Renal pelvis (tissue), 12 donors: ENCODE data around the gene PPP1R18. TPM values are rescaled to one million over a fixed set of nuclear protein-coding genes. Genes with fewer than 3 reads are reported as not detected.
"Not testable (repeated sequence)": the region's sequence is repeated elsewhere in the genome, so short reads cannot be mapped to it uniquely, and the experiment has no call there.

Experiments used
- DNase-seq: peaks from one replicate; pipeline ENCODE4 v3.0.0-alpha.2; 2013
- long read RNA-seq, 16 experiments: transcript quantifications; one replicate each; lab custom pipeline, GENCODE V29; 2026
- polyA plus RNA-seq, 3 donors: library from polyadenylated mRNA; unstranded; fragments of 120-200 nt; gene quantifications; one replicate each; pipeline ENCODE4 v1.2.1, GENCODE V29; 2013; ENCODE audit not compliant: insufficient read length in 3 of 3

The PPP1R18 gene, protein sequence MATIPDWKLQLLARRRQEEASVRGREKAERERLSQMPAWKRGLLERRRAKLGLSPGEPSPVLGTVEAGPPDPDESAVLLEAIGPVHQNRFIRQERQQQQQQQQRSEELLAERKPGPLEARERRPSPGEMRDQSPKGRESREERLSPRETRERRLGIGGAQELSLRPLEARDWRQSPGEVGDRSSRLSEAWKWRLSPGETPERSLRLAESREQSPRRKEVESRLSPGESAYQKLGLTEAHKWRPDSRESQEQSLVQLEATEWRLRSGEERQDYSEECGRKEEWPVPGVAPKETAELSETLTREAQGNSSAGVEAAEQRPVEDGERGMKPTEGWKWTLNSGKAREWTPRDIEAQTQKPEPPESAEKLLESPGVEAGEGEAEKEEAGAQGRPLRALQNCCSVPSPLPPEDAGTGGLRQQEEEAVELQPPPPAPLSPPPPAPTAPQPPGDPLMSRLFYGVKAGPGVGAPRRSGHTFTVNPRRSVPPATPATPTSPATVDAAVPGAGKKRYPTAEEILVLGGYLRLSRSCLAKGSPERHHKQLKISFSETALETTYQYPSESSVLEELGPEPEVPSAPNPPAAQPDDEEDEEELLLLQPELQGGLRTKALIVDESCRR
- polyA plus RNA-seq, result 10 to 100 TPM; 33.7 to 42.6 (median 37.4) TPM
- long read RNA-seq, donor 1, partial matches to known transcripts, result 0 of 6 reads
- long read RNA-seq, donor 1, other reads (novel, unspliced or antisense), result 0 of 6 reads
- long read RNA-seq, donor 2, transcript PPP1R18-206 (3 exons, 1,448 nt), result major isoform, 15 of 18 reads
- long read RNA-seq, donor 2, partial matches to known transcripts, result 0 of 18 reads
- long read RNA-seq, donor 2, other reads (novel, unspliced or antisense), result 0 of 18 reads
- long read RNA-seq, donor 3, transcript PPP1R18-206 (3 exons, 1,448 nt), result major isoform, 11 of 13 reads
- long read RNA-seq, donor 3, partial matches to known transcripts, result 0 of 13 reads
- long read RNA-seq, donor 3, other reads (novel, unspliced or antisense), result 0 of 13 reads
- long read RNA-seq, donor 4, transcript PPP1R18-206 (3 exons, 1,448 nt), result major isoform, 8 of 12 reads
- long read RNA-seq, donor 4, partial matches to known transcripts, result 0 of 12 reads
- long read RNA-seq, donor 4, other reads (novel, unspliced or antisense), result 0 of 12 reads
- long read RNA-seq, donor 5, partial matches to known transcripts, result 0 of 2 reads
- long read RNA-seq, donor 5, other reads (novel, unspliced or antisense), result 0 of 2 reads
- long read RNA-seq, donor 6, transcript PPP1R18-206 (3 exons, 1,448 nt), result major isoform, 16 of 17 reads
- long read RNA-seq, donor 6, partial matches to known transcripts, result 0 of 17 reads
- long read RNA-seq, donor 6, other reads (novel, unspliced or antisense), result 0 of 17 reads
- long read RNA-seq, donor 7, transcript PPP1R18-206 (3 exons, 1,448 nt), result major isoform, 7 of 8 reads
- long read RNA-seq, donor 7, partial matches to known transcripts, result 0 of 8 reads
- long read RNA-seq, donor 7, other reads (novel, unspliced or antisense), result 0 of 8 reads
- long read RNA-seq, donor 8, transcript PPP1R18-206 (3 exons, 1,448 nt), result major isoform, 14 of 14 reads
- long read RNA-seq, donor 8, partial matches to known transcripts, result 0 of 14 reads
- long read RNA-seq, donor 8, other reads (novel, unspliced or antisense), result 0 of 14 reads
- long read RNA-seq, donor 9, transcript PPP1R18-206 (3 exons, 1,448 nt), result major isoform, 13 of 13 reads
- long read RNA-seq, donor 9, partial matches to known transcripts, result 0 of 13 reads
- long read RNA-seq, donor 9, other reads (novel, unspliced or antisense), result 0 of 13 reads
- long read RNA-seq, donor 10, transcript PPP1R18-206 (3 exons, 1,448 nt), result major isoform, 6 of 14 reads
- long read RNA-seq, donor 10, partial matches to known transcripts, result 6 of 14 reads
- long read RNA-seq, donor 10, other reads (novel, unspliced or antisense), result 0 of 14 reads
- long read RNA-seq, donor 11, result 0 reads
- long read RNA-seq, donor 12, transcript PPP1R18-206 (3 exons, 1,448 nt), result major isoform, 12 of 14 reads
- long read RNA-seq, donor 12, partial matches to known transcripts, result 0 of 14 reads
- long read RNA-seq, donor 12, other reads (novel, unspliced or antisense), result 0 of 14 reads
- long read RNA-seq, donor 13, partial matches to known transcripts, result 0 of 5 reads
- long read RNA-seq, donor 13, other reads (novel, unspliced or antisense), result 0 of 5 reads
- long read RNA-seq, donor 14, transcript PPP1R18-206 (3 exons, 1,448 nt), result major isoform, 11 of 13 reads
- long read RNA-seq, donor 14, partial matches to known transcripts, result 0 of 13 reads
- long read RNA-seq, donor 14, other reads (novel, unspliced or antisense), result 0 of 13 reads
- long read RNA-seq, donor 15, transcript PPP1R18-206 (3 exons, 1,448 nt), result major isoform, 12 of 16 reads
- long read RNA-seq, donor 15, partial matches to known transcripts, result 0 of 16 reads
- long read RNA-seq, donor 15, other reads (novel, unspliced or antisense), result 0 of 16 reads
- long read RNA-seq, donor 16, transcript PPP1R18-206 (3 exons, 1,448 nt), result major isoform, 10 of 12 reads
- long read RNA-seq, donor 16, partial matches to known transcripts, result 0 of 12 reads
- long read RNA-seq, donor 16, other reads (novel, unspliced or antisense), result 0 of 12 reads

DNA sequence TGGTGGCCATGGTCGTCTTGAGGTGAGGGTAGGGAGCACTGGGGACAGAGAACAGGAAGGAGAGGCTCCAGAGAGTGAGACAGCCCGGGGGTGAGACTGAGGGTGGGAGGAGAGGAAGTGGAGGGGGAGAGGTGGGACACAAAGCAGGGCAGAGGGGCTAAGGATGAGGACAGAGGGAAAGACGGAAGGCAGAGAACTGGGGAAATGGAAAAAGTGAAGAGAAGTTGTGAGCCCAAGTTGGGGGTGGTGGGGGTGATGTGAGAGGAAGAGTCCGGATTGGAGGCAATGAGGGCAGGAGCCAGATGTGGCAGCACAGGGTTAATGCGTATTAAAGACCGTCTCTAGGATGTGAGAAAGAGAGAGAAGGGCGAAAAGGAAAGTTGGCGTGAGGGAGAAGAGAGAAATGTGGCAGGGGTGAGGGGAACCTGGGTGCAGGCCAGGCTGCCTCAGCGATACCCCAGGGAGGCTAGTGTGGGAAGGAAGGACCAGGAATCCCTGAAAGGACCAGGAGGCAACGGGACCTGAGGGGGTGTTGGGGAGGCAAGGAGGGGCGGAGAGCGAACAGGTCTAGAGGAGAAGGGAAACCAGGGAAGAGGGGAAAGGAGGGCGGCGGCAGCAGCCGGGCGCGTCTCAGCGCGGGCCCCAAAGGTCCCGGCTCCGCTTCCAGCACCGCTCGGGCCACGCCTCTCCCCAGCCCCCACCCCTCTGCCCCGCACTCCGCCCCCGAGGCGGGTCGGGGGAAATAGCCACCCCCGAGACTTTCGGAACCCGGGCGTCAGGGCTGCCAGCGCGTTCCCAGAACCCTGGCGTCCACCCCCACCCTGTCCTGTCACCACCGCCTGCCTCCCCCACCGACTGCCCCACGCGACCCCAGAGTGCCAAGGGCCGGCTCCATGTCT lies at the start of gene PPP1R18:
Gene PPP1R18, minus strand, starts transcription at position 637 of the 899 bp plus-strand sequence. Its CDS starts 627 bp downstream, at position 10.
- DNase-seq, result peak; percentile 60

DNA sequence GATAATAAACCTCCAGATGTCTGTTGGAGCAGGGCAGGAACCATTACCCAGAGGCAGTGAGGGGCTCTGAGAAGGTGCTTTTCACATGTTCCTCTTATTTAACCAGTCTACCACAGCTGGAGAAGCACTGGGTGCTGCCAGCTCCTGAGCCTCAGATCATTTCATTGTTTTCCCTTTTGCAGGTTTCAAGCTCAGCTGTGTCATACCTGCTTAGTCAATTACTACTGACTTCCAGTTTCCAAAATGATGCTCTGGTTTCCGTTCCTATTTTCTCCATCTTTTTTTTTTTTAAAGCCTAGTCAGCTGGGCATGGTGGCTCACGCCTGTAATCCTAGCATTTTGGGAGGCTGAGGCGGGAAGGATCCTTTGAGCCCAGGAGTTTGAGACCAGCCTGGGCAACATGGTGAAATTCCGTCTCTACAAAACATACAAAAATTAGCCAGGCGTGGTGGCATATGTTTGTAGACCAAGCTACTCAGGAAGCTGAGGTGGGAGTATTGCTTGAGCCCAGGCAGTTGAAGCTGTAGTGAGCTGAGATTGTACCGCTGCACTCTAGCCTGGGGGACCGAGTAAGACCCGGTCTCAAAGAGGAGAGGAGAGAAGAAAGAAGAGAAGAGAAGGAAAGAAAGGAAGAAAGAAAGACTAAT lies 49.3 kb upstream of the PPP1R18 start:
- no peak for DNase-seq

DNA sequence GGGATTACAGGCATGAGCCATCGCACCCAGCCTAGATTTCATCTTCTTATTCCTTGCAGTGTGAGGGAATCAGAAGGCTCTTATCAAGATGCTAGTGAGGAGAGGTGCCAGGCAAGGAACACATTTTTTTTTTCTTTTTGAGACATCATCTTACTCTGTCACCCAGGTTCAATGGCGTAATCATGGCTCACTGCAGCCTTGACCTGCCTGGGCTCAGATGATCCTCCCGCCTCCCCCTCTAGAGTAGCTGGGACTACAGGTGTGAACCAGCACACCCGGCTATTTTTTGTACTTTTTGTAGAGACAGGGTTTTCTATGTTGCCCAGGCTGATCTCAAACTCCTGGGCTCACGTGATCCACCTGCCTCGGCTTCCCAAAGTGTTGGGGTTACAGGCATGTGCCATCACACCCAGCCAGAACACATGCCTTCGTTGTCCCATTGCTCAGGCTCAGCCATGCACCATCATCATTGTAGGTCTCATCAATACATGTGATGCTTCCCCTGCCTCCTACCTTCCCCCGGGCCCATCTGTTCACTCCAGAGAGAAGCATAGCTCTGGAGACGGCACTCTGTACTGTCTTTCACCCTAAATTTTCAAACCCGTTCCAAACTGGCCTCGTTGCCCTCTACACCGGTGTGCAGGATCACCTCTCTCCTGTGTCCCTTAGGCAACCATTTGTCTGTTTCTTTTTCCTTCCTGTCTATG lies 45.9 kb upstream of the PPP1R18 start:
- no peak for DNase-seq

DNA sequence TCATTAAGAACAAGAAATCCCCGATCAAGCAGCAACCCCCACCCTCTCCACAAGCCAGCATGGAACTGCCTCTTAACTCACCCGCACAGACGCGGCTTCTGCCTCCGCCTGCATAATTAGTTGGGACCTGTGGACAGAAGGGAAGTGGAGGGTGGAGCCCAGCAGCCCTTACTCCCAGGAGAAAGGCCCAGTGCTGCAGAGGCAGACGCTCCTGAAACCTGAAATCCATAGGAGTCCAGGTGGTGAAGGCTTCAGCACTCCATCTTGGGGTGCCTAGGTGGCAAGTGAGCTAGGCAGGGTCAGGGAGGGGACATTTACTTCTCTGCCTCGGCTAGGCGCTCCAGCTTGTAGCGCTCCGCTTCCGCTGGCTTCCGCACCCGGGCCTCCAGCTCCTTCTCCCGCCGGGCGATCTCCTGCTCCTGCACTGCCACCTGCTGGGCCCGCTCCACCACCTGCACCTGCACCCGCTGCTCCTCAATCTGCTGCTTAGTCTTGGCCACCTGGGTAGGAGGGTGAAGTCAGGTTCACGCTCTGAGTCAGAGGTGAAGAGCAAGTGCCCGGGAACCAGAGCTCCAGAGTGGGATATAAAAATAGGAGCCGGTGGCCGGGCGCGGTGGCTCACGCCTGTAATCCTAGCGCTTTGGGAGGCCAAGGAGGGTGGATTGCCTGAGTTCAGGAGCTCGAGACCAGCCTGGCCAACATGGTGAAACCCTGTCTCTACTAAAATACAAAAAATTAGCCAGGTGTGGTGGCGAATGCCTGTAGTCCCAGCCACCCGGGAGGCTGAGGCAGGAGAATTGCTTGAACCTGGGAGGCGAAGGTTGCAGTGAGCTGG lies 44.4 kb upstream of the PPP1R18 start:
- peak; percentile 66 for DNase-seq

DNA sequence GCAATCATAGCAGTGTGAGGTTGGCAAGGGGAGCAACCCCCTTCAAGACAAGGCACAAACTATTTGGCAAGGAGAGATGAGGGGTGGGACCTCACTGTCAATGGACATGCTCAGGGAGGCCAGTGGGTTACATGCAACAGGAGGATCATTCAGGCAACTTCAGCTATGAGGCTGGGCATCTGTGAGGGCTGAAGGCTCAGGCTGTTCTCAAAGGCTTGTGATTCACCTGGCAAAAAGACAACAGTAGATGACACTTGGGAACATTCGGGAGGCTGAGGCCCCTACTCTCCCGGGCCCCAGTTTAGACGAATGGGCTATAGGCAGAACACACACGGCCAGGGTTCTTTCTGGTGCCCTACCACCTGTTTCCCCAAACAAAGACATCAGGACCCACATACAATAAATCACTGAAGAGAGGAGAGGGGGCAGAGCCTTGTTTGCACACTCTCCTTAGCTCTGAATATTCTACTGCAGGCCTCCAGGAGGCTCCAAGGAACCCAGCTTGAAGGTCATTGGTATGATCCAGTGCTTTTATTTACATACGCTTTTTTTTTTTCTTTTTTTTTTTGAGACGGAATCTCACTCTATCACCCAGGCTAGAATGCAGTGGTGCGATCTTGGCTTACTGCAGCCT lies 41.6 kb upstream of the PPP1R18 start:
- no peak for DNase-seq

DNA sequence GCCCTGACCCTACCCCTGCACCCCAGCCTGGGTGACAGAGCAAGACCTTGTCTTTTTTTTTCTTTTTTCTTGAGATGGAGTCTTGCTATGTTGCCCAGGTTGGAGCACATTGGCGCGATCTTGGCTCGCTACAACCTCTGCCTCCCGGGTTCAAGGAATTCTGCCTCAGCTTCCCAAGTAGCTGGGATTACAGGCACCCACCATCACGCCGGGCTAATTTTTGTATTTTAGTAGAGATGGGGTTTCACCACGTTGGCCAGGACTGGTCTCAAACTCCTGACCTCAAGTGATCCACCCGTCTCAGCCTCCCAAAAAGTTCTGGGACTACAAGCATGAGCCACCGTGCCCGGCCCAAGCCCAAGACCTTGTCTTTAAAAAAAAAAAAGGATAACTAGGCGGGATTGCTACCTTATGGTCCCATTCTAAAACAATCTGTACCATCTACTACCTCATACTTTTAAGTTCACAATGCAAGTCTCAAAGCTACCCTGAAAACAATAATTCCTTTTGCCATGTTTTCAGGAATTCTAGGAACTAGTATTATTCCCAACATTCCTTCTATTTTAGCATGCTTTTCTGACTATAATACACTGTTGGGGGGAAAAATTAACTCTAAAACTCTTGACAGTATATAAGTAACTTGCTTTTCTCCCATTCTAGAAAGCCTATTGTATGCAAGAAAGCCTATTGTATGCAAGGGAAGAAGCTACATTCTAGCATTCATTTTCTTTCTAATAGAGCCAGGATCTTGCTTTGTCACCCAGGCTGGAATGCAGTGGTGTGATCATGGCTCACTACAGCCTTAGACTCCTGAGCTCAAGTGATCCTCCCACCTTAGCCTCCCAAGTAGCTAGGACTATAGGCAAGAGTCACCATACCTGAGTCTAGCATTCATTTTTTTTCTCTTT lies 40.3 kb upstream of the PPP1R18 start:
- no peak for DNase-seq

DNA sequence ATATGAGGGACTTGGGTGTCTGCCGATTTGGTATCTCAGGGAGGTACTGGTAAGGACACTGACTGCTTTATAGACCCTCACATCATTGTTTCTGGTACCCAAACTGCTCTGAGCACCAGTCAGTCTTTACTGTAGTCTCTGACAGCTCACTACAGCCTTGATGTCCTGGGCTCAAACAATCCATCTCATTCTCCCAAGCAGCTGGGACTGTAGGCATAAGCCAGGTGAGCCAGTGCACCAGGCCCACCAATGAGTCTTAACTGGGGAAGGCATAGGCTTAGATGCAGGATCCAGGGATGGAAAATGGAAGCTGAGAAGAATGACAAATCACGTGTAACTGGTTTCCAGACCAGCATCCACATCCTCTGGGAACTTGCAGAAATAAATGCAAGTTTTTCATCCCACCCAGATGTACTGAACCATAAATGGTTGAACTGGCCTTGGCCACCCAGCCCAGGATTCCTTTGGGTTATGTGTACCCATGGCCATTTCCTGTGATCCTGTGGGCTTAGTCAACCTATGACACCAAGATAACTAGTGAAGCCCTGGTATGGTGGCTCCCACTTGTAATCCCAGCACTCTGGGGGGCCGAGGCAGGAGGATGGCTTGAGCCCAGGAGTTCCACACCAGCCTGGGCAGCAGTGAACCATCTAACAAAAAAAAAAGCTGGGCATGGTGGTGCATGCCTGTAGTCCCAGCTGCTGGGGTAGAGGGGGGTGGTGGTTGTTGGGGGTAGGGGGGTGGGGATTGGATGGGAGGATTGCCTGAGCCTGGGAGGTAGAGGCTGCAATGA lies 39.5 kb upstream of the PPP1R18 start:
- DNase-seq, result no peak

DNA sequence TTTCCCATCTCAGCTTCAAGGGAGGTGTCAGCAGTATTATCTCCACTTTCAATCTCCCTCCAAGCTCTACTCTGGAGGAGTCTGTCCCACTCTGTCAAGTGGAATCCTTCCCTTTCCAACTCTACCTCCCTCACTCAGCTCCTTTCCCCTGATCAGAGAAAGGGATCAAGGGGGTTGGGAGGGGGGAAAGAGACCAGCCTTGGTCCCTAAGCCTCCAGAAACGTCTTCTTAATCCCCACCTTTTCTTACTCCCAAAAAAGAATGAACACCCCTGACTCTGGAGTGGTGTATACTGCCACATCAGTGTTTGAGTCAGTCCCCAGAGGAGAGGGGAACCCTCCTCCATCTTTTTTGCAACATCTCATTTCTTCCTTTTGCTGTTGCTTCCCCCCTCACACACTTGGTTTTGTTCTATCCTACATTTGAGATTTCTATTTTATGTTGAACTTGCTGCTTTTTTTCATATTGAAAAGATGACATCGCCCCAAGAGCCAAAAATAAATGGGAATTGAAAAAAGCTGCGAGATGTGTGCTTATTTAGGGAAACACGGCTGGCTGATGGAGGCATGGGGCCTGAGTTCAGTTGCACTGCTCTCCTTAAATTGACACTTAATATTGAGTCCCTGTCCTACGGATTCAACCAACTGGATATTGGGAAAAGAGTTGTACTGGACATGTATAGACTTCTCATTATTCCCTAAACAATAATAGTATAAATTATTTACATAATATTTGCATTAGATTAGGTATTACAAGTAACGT lies 38.6 kb upstream of the PPP1R18 start:
- no peak for DNase-seq

DNA sequence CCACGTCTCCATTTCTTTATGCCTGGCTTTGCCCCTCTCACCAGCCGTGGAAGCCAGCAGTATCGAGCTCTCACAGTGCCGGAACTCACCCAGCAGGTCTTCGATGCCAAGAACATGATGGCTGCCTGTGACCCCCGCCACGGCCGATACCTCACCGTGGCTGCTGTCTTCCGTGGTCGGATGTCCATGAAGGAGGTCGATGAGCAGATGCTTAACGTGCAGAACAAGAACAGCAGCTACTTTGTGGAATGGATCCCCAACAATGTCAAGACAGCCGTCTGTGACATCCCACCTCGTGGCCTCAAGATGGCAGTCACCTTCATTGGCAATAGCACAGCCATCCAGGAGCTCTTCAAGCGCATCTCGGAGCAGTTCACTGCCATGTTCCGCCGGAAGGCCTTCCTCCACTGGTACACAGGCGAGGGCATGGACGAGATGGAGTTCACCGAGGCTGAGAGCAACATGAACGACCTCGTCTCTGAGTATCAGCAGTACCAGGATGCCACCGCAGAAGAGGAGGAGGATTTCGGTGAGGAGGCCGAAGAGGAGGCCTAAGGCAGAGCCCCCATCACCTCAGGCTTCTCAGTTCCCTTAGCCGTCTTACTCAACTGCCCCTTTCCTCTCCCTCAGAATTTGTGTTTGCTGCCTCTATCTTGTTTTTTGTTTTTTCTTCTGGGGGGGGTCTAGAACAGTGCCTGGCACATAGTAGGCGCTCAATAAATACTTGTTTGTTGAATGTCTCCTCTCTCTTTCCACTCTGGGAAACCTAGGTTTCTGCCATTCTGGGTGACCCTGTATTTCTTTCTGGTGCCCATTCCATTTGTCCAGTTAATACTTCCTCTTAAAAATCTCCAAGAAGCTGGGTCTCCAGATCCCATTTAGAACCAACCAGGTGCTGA lies 37.6 kb upstream of the PPP1R18 start:
- DNase-seq, result not testable (repeated sequence)

DNA sequence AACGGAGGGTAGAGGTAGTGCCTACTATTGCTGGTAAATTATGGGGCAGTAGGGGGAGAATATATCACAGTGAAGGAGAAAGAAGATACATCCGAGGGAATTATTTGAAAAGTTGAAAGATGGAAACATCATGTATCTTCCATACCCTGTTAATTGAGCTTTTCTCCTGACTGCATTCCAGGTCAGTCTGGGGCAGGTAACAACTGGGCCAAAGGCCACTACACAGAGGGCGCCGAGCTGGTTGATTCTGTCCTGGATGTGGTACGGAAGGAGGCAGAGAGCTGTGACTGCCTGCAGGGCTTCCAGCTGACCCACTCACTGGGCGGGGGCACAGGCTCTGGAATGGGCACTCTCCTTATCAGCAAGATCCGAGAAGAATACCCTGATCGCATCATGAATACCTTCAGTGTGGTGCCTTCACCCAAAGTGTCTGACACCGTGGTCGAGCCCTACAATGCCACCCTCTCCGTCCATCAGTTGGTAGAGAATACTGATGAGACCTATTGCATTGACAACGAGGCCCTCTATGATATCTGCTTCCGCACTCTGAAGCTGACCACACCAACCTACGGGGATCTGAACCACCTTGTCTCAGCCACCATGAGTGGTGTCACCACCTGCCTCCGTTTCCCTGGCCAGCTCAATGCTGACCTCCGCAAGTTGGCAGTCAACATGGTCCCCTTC lies 36.9 kb upstream of the PPP1R18 start:
- not testable (repeated sequence) for DNase-seq
